Activated CD8-positive, alpha-beta memory T cell treated with anti-CD3 and anti-CD28 coated beads, Interleukin-2, amount 50 U/mL, for 1 hour (primary cell): Measurements from ENCODE around the gene TKT.

Experiments used
- DNase-seq: peaks from one replicate; pipeline ENCODE4 v3.0.0-alpha.2; 2020; ENCODE audit errors: extremely low read depth

Gene TKT

DNA sequence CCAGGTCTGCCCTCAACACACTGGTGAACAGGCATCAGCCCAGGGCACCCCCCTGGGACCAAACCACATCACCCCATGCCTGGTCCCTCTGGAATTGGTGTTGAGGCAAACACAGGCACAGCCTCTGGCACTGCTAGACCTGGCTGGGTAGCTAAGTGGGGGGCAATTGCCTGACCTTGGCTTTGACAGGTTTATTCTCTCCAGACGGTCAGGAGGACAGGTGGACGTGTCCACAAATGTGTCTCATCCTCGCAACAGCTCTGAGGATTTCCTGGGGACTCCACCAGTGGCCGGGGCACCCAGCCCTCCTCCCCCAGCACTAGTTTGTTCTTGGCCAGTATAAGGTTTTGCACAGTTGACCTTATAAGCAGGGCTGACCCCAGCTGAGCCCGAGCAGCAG, 31.3 kb downstream of the TKT start:
- DNase-seq = no peak

DNA sequence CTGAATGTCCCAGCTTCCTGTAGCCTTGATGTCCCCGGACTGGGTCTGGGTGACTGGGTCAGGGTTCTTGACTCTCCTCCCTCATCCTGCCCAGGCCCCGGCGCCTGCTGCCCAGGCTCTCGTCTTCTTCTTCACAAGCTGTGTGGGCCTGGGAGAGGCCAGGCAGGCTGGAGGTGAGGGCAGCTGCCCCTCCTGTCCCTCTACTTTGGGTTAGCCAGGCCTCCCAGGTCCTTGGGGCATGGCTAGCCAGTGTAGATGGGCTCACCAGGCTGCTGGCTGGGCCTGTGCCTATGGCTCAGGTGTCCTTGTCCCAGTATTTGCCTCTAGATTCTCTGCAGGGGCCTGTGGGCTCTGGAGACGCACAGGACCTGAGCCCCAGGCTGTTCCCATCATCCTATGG, 31.8 kb downstream of the TKT start:
- no peak for DNase-seq

DNA sequence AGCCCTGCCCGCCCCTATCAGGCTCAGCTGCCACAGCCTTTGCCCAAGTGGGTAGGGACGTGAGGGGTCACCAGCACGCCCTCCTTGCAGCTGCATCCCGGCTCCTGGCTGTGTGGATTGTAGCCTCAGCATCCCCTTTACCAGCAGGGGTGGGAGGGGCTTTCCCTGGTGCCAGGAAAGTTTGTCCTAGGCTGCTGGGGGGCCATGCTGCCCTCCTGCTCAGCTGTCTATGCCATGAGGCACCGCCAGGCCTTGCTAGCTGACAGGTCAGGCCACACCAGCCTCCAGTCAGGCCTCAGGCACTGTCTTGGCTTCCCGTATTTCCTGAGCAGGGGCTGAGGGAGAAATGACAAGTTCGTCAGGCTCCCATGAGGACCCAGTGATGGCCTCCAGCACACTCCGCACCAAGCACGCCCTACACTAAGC, 32.3 kb downstream of the TKT start:
- no peak for DNase-seq

- DNase-seq = no peak
These were observed 32.8 kb downstream of the TKT start for GRCh38 chr3:53223025-53223424.

DNA sequence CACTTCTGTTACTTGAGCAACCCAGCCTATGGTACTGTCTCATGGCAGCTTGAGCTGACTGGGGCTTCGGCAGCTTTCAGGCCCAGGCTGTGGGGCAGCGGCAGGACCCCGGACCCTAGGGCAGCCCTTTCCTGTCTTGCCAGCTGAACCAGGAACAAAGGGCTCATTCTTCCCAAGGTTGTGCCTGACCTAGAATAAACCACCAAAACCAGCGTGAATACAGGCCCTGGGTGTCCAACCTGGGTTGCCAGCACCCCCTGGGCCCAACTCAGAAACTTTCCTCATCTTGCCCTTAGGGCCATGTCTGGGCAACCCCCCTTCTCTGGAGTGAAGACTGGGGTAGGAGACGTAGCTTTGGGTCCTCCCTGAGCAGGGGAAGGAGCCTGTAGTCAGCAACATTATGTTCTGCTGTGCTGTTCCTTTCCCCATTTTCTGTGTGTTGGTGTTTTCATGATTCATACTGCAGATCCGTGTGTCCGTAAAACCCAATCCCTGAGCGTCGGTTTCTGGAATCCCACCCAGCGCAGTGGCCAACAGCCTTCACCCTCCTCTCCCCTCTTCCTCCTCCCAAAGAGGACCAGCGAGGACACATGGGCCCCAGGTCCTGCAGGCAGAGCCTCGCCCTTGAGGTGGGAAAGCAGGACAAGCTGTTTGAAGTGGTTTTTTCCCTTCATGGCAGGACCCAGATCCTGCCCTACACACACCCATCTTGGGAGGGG, 33.5 kb downstream of the TKT start:
- no peak for DNase-seq

DNA sequence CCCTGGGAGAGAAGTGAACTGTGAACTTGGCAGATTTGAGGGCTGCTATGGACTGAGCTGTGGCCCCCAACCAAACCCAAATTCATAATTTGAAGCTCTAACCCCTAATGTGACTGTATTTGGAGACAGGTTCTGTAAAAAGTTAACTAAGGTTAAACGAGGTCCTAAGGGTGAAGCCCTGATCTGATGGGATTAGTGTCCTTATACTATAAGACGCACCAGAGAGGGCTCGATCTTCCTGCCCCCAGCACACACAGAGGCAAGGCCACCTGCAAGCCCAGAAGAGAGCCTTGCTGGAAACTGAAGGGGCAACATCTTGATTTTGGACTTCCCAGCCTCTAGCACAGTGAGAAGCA, 34.0 kb downstream of the TKT start:
- no peak for DNase-seq

- no peak for DNase-seq
These were observed 34.5 kb downstream of the TKT start for GRCh38 chr3:53221345-53221744.

GRCh38 chr3:53219895-53220483, 35.8 kb downstream of the TKT start:
- no peak for DNase-seq

DNA sequence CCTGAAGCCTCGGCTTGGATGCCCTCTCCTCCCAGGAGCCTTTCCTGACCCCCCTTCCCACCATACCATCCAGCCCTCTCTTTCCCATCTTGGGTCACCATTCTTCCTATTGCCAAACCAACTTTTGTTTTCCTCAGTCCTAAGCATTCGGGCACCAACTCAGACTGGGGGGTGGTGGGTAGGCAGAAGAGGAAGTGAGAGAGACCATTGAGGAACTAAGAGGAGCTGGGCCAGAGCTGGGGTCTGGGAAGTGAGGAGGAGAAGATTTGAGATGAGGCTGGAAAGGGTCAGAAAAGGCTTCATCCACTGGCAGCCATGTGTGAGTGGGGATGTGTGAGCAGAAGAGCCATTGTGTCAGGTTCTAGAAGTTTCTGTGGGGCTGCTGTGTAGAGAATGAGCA, 37.7 kb downstream of the TKT start:
- no peak for DNase-seq

GRCh38 chr3:53217175-53217574, 38.6 kb downstream of the TKT start:
- DNase-seq = no peak

GRCh38 chr3:53216723-53217122, 39.1 kb downstream of the TKT start:
- DNase-seq = no peak

DNA sequence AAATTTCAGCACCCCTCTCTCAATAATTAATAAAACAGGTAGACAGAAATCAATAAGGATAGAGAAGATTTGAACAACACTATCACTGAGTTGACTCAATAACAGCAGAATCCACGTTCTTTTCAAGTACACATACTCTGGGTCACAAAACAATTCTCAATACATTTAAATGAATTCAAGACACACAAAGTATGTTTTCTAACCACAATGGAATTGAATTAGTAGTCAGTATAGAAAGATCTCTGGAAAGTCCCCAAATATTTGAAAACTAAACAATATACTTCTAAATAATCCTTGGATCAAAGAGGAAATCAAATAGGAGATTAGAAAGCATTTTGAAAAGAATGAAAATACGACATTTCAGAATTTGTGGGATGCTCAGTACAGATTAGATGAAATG, 40.0 kb downstream of the TKT start:
- no peak for DNase-seq

DNA sequence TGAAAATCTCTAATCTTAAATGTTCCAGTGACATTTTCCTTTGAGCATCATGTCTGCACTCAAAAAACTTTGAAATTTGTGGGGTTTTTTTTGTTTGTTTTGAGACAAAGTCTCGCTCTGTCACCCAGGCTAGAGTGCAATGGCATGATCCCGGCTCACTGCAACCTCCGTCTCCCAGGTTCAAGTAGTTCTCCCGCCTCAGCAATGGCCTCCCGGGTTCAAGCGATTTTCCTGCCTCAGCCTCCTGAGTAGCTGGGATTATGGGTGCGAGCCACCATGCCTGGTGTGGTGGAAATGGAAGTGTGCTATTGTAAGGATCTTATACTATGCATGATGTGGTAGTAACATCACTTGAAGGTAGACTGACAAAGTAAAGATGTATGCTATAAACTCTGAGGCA, 42.5 kb downstream of the TKT start:
- DNase-seq = no peak

DNA sequence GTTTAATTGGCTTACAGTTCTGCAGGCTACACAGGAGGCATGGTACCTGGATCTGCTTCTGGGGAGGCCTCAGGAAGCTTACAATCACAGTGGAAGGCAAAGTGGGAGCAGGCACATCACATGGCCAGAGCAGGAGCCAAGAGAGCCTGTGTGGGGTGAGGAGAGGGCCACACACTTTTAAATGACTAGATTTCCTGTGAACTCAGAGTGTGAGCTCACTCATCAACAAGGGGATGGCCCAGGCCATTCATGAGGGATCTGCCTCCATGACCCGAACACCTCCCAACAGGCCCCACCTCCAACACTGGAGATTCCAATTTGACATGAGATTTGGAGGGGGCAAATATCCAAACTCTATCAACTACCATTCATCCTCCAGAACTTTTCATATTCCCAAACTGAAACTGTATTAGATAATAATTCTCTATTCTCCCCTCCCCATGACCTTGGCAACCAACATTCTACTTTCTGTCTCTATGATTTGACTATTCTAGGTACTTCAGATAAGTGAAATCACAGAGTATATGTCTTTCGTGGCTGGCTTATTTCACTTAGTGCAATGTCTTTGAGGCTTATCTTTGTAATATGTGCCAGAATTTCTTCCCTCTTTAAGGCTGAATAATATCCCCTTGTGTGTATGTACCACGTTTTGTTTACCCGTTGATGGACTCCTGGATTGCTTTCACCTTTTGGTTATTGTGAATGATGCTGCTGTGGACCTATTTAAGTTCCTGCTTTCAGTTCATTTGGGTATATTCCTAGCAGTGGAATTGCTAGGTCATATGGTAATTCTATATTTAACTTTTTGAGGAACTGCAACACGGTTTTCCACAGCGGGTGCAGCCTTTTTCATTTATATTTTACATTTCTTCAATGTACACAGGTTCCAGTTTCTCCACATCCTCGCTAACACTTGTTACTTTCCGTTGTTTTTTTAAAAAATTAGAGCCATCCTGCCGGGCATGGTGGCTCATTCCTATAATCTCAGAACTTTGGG, 43.8 kb downstream of the TKT start:
- DNase-seq = no peak

DNA sequence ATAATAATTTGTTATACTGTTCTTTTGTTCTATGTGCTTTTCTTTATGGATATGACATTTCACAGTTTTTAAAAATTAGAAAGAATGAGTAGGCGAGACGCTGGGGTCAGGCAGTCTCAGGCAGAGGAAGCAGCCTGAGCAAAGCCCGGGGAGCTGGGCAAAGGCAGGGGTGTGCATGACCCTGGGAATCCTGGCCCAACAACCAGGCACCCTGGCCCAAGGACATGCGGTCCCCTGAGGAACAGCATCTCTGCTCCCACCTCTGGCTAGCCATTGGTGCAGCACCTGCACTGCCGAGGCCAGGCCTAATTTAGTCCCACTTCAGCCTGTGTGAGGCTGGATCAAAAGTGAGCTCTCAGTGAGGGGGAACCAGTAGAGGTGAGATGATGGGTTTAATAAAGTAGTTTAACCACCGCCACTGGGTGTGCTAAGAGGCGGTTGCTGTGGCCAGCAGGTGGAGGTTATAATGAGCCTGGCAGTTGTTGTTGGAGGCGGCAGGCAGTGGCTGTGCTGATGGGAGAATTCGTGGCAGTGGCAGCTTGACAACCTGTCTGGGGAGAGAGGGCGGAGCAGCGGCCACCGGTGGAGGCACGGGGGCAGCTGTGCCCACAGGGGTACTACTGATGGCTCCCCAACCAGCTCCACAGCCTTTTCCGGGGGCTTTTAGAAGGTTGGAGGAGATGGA, 53.3 kb downstream of the TKT start:
- DNase-seq = no peak

GRCh38 chr3:53200501-53201498, 55.0 kb downstream of the TKT start:
- no peak for DNase-seq

DNA sequence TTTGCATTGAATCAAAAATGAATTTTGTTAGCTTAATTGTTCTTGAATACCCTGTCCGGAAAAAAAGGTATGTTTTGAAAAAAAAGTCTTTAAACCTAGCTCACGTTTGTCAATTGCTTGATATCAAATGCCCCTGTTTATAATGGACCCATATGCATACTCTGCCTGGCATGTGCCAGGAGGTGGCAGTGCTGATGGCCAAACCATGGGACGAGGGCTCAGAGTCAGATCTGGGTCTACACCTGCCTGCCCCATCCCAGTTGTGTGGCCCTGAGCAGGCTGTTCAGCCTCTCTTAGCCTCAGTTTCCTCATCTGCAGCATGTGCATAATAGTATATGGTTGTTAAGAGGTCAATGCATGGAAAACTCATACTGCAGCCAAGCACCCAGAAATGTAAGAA, 56.0 kb downstream of the TKT start:
- DNase-seq = no peak

- DNase-seq = no peak
These were observed 56.8 kb downstream of the TKT start for GRCh38 chr3:53198996-53199395.

- no peak for DNase-seq
These were observed 57.4 kb downstream of the TKT start for GRCh38 chr3:53198256-53198977.
